Measurements from ENCODE around the gene HAPLN3. TPM values are rescaled to one million over a fixed set of nuclear protein-coding genes. Genes with fewer than 3 reads are reported as not detected.

The HAPLN3 gene
- total and polyA plus RNA-seq, 2 donors (not counting 1 experiment from before 2014, with no cell fraction given), result 7.5 to 16.3 TPM

DNA sequence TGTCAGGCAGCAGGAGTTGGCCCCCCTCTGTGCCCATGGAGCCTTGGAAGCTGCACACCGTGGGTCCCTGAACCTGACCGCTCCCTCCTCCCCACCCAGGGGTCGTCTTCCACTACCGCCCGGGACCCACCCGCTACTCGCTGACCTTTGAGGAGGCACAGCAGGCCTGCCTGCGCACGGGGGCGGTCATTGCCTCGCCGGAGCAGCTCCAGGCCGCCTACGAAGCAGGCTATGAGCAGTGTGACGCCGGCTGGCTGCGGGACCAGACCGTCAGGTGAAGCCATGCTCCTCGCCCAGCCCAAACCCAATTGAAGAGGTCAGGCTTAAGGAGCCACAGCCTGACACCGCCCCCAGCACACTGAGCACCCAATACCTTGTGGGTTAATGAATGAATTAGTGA lies 48.2 kb downstream of the HAPLN3 start:
- Histone ChIP-seq H3K27me3 (replicated peaks in 1 of 4; ENCODE audit: control extremely low read depth in 1 of 4, control insufficient read depth in 3 of 4, insufficient read depth in 4 of 4, low read length in 3 of 4) (peaks cover 0 to 11% (median 0%) of the 10 kb centered on the region in 4 experiments), H3K9me3 (ENCODE audit: control extremely low read depth in 1 of 3, control insufficient read depth in 2 of 3, insufficient read depth in 1 of 3, low read length in 2 of 3) (peaks cover 0 to 2% (median 0%) of the 10 kb centered on the region in 3 donors), H3K4me1 (ENCODE audit: control insufficient read depth in 2 of 2, insufficient read depth in 2 of 2, low read length in 2 of 2) (no peaks in the 10 kb centered on the region), H3K4me2 (replicated peaks; ENCODE audit: low read depth, low read length, poor library complexity, severe bottlenecking) (no peak overlapping the region), H4K20me1 (ENCODE audit: control insufficient read depth, insufficient read depth, low read length, poor library complexity, severe bottlenecking) (no peaks in the 10 kb centered on the region), H3K4me3 (ENCODE audit: control extremely low read depth in 1 of 5, extremely low read depth in 1 of 5, insufficient read depth in 1 of 5, low read depth in 2 of 5, low read length in 4 of 5) (no peak overlapping the region), H3K27ac (ENCODE audit: low read length in 2 of 2) (no peak overlapping the region), H3K79me2 (ENCODE audit: control insufficient read depth, insufficient read depth, low read length) (no peaks in the 10 kb centered on the region), H3K36me3 (replicated peaks in 1 of 2; ENCODE audit: control extremely low read depth in 1 of 2, control insufficient read depth in 1 of 2, extremely low read depth in 1 of 2, insufficient read depth in 2 of 2, low read length in 1 of 2) (no peaks in the 10 kb centered on the region), H2AFZ (ENCODE audit: insufficient read depth, low read depth, low read length, poor library complexity, severe bottlenecking) (no peak overlapping the region), H3K9ac (ENCODE audit: low read length) (no peak overlapping the region)
- Mint-ChIP-seq H3K4me1 (peaks cover 3% of the 10 kb centered on the region), H3K27ac (no peak overlapping the region), H3K4me3 (no peak overlapping the region), H3K9me3 (ENCODE audit: insufficient read depth) (no peaks in the 10 kb centered on the region), H3K27me3 (peaks cover 9% of the 10 kb centered on the region)
- ATAC-seq (ENCODE audit: low read depth) (no peak), DNase-seq (no peak)
- no peak for TF ChIP-seq EZH2 (IDR thresholded peaks at IDR 0.05; ENCODE audit: borderline replicate concordance, insufficient read depth, low read depth, low read length, poor library complexity, severe bottlenecking)
- ChIA-PET CTCF (no interaction called here), POLR2A (no interaction called here)
- intact Hi-C loops (cut with micrococcal nuclease), result no loop called here
- WGBS (ENCODE audit: insufficient coverage), result 91% methylated on average over 19 of the region's 20 CpGs

GRCh38 chr15:88845616-88846015 lies 49.7 kb downstream of the HAPLN3 start:
- DNase-seq, result no peak
- no peak overlapping the region for H3K4me3 Mint-ChIP-seq
- no peaks in the 10 kb centered on the region for H4K20me1 ChIP-seq (ENCODE audit: control insufficient read depth, insufficient read depth, low read length, poor library complexity, severe bottlenecking)
- H3K27me3 ChIP-seq (replicated peaks in 1 of 4; ENCODE audit: control extremely low read depth in 1 of 4, control insufficient read depth in 3 of 4, insufficient read depth in 4 of 4, low read length in 3 of 4), result peaks cover 0 to 4% (median 0%) of the 10 kb centered on the region in 4 experiments
- H3K4me1 ChIP-seq (ENCODE audit: control insufficient read depth in 2 of 2, insufficient read depth in 2 of 2, low read length in 2 of 2), result no peaks in the 10 kb centered on the region
- H2AFZ ChIP-seq (ENCODE audit: insufficient read depth, low read depth, low read length, poor library complexity, severe bottlenecking), result no peak overlapping the region
- H3K27ac ChIP-seq (ENCODE audit: low read length in 2 of 2), result no peak overlapping the region
- intact Hi-C loops (cut with micrococcal nuclease), result no loop called here
- H3K79me2 ChIP-seq (ENCODE audit: control insufficient read depth, insufficient read depth, low read length), result no peaks in the 10 kb centered on the region
- peaks cover 4% of the 10 kb centered on the region for H3K27me3 Mint-ChIP-seq
- H3K4me2 ChIP-seq (replicated peaks; ENCODE audit: low read depth, low read length, poor library complexity, severe bottlenecking), result no peak overlapping the region
- no peaks in the 10 kb centered on the region for H3K9me3 Mint-ChIP-seq (ENCODE audit: insufficient read depth)
- 88% methylated on average over 11 of the region's 15 CpGs for WGBS (ENCODE audit: insufficient coverage)
- no peak for TF ChIP-seq EZH2 (IDR thresholded peaks at IDR 0.05; ENCODE audit: borderline replicate concordance, insufficient read depth, low read depth, low read length, poor library complexity, severe bottlenecking)
- TF ChIP-seq, protein P1, sequence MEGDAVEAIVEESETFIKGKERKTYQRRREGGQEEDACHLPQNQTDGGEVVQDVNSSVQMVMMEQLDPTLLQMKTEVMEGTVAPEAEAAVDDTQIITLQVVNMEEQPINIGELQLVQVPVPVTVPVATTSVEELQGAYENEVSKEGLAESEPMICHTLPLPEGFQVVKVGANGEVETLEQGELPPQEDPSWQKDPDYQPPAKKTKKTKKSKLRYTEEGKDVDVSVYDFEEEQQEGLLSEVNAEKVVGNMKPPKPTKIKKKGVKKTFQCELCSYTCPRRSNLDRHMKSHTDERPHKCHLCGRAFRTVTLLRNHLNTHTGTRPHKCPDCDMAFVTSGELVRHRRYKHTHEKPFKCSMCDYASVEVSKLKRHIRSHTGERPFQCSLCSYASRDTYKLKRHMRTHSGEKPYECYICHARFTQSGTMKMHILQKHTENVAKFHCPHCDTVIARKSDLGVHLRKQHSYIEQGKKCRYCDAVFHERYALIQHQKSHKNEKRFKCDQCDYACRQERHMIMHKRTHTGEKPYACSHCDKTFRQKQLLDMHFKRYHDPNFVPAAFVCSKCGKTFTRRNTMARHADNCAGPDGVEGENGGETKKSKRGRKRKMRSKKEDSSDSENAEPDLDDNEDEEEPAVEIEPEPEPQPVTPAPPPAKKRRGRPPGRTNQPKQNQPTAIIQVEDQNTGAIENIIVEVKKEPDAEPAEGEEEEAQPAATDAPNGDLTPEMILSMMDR (IDR thresholded peaks at IDR 0.05), result no peak
- ChIA-PET POLR2A (no interaction called here), CTCF (interaction anchor here (1.0 kb wide), 1 partner anchor 59 kb away, joined by 3 read pairs; no protein-coding TSS in a partner anchor)
- no peaks in the 10 kb centered on the region for H3K36me3 ChIP-seq (replicated peaks in 1 of 2; ENCODE audit: control extremely low read depth in 1 of 2, control insufficient read depth in 1 of 2, extremely low read depth in 1 of 2, insufficient read depth in 2 of 2, low read length in 1 of 2)
- no peak overlapping the region for H3K27ac Mint-ChIP-seq
- peaks cover 3% of the 10 kb centered on the region for H3K4me1 Mint-ChIP-seq
- no peak overlapping the region for H3K4me3 ChIP-seq (ENCODE audit: control extremely low read depth in 1 of 5, extremely low read depth in 1 of 5, insufficient read depth in 1 of 5, low read depth in 2 of 5, low read length in 4 of 5)
- no peak overlapping the region for H3K9ac ChIP-seq (ENCODE audit: low read length)
- no peak for ATAC-seq (ENCODE audit: low read depth)
- H3K9me3 ChIP-seq (ENCODE audit: control extremely low read depth in 1 of 3, control insufficient read depth in 2 of 3, insufficient read depth in 1 of 3, low read length in 2 of 3), result no peaks in the 10 kb centered on the region

Measured in B cell (primary cell).